NCI-H1105 (cell line): ENCODE measurements around the gene SYN1.

ENCODE experiments used
- DNase-seq: peaks from one replicate; lab custom pipeline; 2025; lab: John Stamatoyannopoulos, UW

SYN1 gene

GRCh38 chrX:47595716-47596251 lies 23.9 kb downstream of the SYN1 start:
- DNase-seq: no peak

GRCh38 chrX:47593522-47593921 lies 26.1 kb downstream of the SYN1 start:
- no peak for DNase-seq

- no peak for DNase-seq
Observed at GRCh38 chrX:47590984-47591383, 28.7 kb downstream of the SYN1 start.

- DNase-seq: no peak
Observed at GRCh38 chrX:47587906-47588735, 31.5 kb downstream of the SYN1 start.

- no peak for DNase-seq
Observed at GRCh38 chrX:47587091-47587891, 32.4 kb downstream of the SYN1 start.

- no peak for DNase-seq
Observed at GRCh38 chrX:47586043-47586787, 33.4 kb downstream of the SYN1 start.

GRCh38 chrX:47585273-47585672 lies 34.4 kb downstream of the SYN1 start:
- no peak for DNase-seq

GRCh38 chrX:47584714-47585113 lies 34.9 kb downstream of the SYN1 start:
- DNase-seq: no peak

GRCh38 chrX:47583240-47583861 lies 36.3 kb downstream of the SYN1 start:
- no peak for DNase-seq

GRCh38 chrX:47581731-47582647 lies 37.7 kb downstream of the SYN1 start, which contains the start of gene TIMP1:
Gene TIMP1, plus strand, starts transcription at chrX:47582436. Its CDS starts 980 bp downstream, at chrX:47583416.
- DNase-seq: no peak

GRCh38 chrX:47579537-47579936 lies 40.1 kb downstream of the SYN1 start:
- DNase-seq: no peak

- DNase-seq: no peak
Observed at GRCh38 chrX:47578692-47579091, 41.0 kb downstream of the SYN1 start.

- DNase-seq: no peak
Observed at GRCh38 chrX:47577901-47578300, 41.8 kb downstream of the SYN1 start.

GRCh38 chrX:47577424-47577823 lies 42.2 kb downstream of the SYN1 start:
- DNase-seq: no peak

GRCh38 chrX:47576021-47576898 lies 43.4 kb downstream of the SYN1 start:
- no peak for DNase-seq

- no peak for DNase-seq
Observed at GRCh38 chrX:47574547-47575301, 44.9 kb downstream of the SYN1 start.

GRCh38 chrX:47574076-47574546 lies 45.5 kb downstream of the SYN1 start:
- no peak for DNase-seq

- DNase-seq: no peak
Observed at GRCh38 chrX:47573341-47574075, 46.1 kb downstream of the SYN1 start.
